GM18526 (cell line): ENCODE data around the gene HOXD10.

Experiments used
- POLR2A ChIP-seq: IDR thresholded peaks from 3 replicates; pipeline ENCODE4 v1.6.1; 2011; ENCODE audit not compliant: insufficient read length; ENCODE audit errors: extremely low read depth

The HOXD10 gene

GRCh38 chr2:176096986-176097819 lies 19.4 kb upstream of the HOXD10 start:
- no peak for TF ChIP-seq POLR2A

- no peak for TF ChIP-seq POLR2A
Measured at GRCh38 chr2:176097820-176098365, 18.7 kb upstream of the HOXD10 start.

GRCh38 chr2:176098366-176099158 lies 18.0 kb upstream of the HOXD10 start:
- TF ChIP-seq POLR2A = no peak

GRCh38 chr2:176099159-176099727 lies 17.3 kb upstream of the HOXD10 start:
- TF ChIP-seq POLR2A = no peak

GRCh38 chr2:176099728-176100546 lies 16.6 kb upstream of the HOXD10 start, which contains the start of gene HOXD12:
Gene HOXD12, plus strand, starts transcription at chr2:176099795. Its CDS starts 7 bp downstream, at chr2:176099802.
- TF ChIP-seq POLR2A = no peak

- TF ChIP-seq POLR2A = no peak
Measured at GRCh38 chr2:176100547-176101140, 15.9 kb upstream of the HOXD10 start.

- no peak for TF ChIP-seq POLR2A
Measured at GRCh38 chr2:176101216-176101830, 15.3 kb upstream of the HOXD10 start.

- no peak for TF ChIP-seq POLR2A
Measured at GRCh38 chr2:176101842-176102241, 14.7 kb upstream of the HOXD10 start.

GRCh38 chr2:176102309-176102866 lies 14.2 kb upstream of the HOXD10 start:
- no peak for TF ChIP-seq POLR2A

- no peak for TF ChIP-seq POLR2A
Measured at GRCh38 chr2:176103194-176103593, 13.4 kb upstream of the HOXD10 start.

GRCh38 chr2:176103742-176104315 lies 12.7 kb upstream of the HOXD10 start:
- no peak for TF ChIP-seq POLR2A

- TF ChIP-seq POLR2A = no peak
Measured at GRCh38 chr2:176104316-176105077, 12.1 kb upstream of the HOXD10 start.
